PC-9 (cell line): ENCODE results near the gene ELMO1. TPM values are rescaled to one million over a fixed set of nuclear protein-coding genes. Genes with fewer than 3 reads are reported as not detected.

Experiments
- BruUV-seq: library from RNA; stranded (reverse); fragments of 400-500 nt; replicated peaks from 2 replicates; lab custom pipeline; 2021; lab: Mats Ljungman, UMichigan
- CTCF ChIA-PET: fragments of 300-600 bp; sonication (Branson Sonifier 250); formaldehyde crosslinking; loops from one replicate; lab custom pipeline; 2022; ENCODE audit warnings: antibody characterized with exemption; lab: Charles Lee
- POLR2A ChIA-PET: fragments of 300-600 bp; sonication (Branson Sonifier 250); formaldehyde crosslinking; loops from one replicate; lab custom pipeline; 2022; ENCODE audit warnings: antibody characterized with exemption; ENCODE audit not compliant: unreplicated experiment; lab: Charles Lee
- DNase-seq, 2 experiments: peaks; one replicate each; pipeline versions ENCODE4 v3.0.0 to v3.0.0-alpha.2; 2015 to 2022; ENCODE audit warnings: mixed read lengths in 1 of 2
- H2AFZ ChIP-seq: fragments of 200-600 bp; sonication (generic); 2 replicates; pipeline ENCODE4 v1.8.1; 2017; ENCODE audit warnings: antibody characterized with exemption
- H3F3A ChIP-seq: fragments of 200-600 bp; sonication (generic); 2 replicates; pipeline ENCODE4 v1.8.1; 2017; ENCODE audit warnings: antibody characterized with exemption, mild to moderate bottlenecking, low read depth; ENCODE audit not compliant: insufficient read depth
- H3K27ac ChIP-seq: fragments of 200-600 bp; sonication (generic); 2 replicates; pipeline ENCODE4 v1.6.1; 2016; ENCODE audit warnings: mixed run types
- H3K27me3 ChIP-seq: fragments of 200-600 bp; sonication (generic); 2 replicates; pipeline ENCODE4 v1.6.1; 2016; ENCODE audit warnings: low read depth, mixed run types; ENCODE audit not compliant: insufficient read depth
- H3K36me3 ChIP-seq: fragments of 200-600 bp; sonication (generic); 2 replicates; pipeline ENCODE4 v1.6.1; 2016; ENCODE audit warnings: low read depth, mixed run types
- H3K4me1 ChIP-seq: fragments of 200-600 bp; sonication (generic); replicated peaks from 2 replicates; pipeline ENCODE4 v1.6.1; 2016; ENCODE audit warnings: mixed run types; ENCODE audit not compliant: insufficient read depth
- H3K4me2 ChIP-seq: fragments of 200-600 bp; sonication (generic); 2 replicates; pipeline ENCODE4 v1.6.1; 2017; ENCODE audit warnings: mixed run types
- H3K4me3 ChIP-seq: fragments of 200-600 bp; sonication (generic); 2 replicates; pipeline ENCODE4 v1.6.1; 2016; ENCODE audit warnings: mixed run types
- H3K79me2 ChIP-seq: fragments of 200-600 bp; sonication (generic); 2 replicates; pipeline ENCODE4 v1.6.1; 2017; ENCODE audit warnings: low read depth, mixed run types
- H3K9me2 ChIP-seq: fragments of 200-600 bp; sonication (generic); 2 replicates; pipeline ENCODE4 v1.8.1; 2017; ENCODE audit warnings: mild to moderate bottlenecking; ENCODE audit not compliant: insufficient read depth
- H3K9me3 ChIP-seq: fragments of 200-600 bp; sonication (generic); 2 replicates; pipeline ENCODE4 v1.8.1; 2016; ENCODE audit warnings: low read depth; ENCODE audit not compliant: insufficient read depth
- H4K20me1 ChIP-seq: fragments of 200-600 bp; sonication (generic); 2 replicates; pipeline ENCODE4 v1.8.1; 2017; ENCODE audit not compliant: insufficient read depth
- CTCF ChIP-seq: fragments of 200-600 bp; sonication (generic); conservative IDR thresholded peaks from 2 replicates; pipeline ENCODE4 v1.6.1; 2017; ENCODE audit warnings: mixed run types, antibody characterized with exemption, mild to moderate bottlenecking, moderate library complexity
- EZH2 ChIP-seq: fragments of 200-600 bp; sonication (generic); IDR thresholded peaks from 2 replicates; pipeline ENCODE4 v1.8.0; 2017; ENCODE audit warnings: antibody characterized with exemption, low read depth
- intact Hi-C: fragments of 100-400 bp; cut with micrococcal nuclease; formaldehyde crosslinking; loops from one replicate; pipeline ENCODE4 v1.10.0; 2022; ENCODE audit not compliant: unreplicated experiment
- total RNA-seq: library from RNA; stranded (reverse); gene quantifications from 2 replicates; pipeline ENCODE4 v1.2.3, GENCODE V29; 2021

ELMO1 gene
- total RNA-seq, 1 experiment from 2014 or later, result 4.8 TPM

- TF ChIP-seq EZH2 (no peak), CTCF (peak; percentile 45; the same call in 1 of the 2 replicates)
- ChIA-PET POLR2A (no interaction called here), CTCF (interaction anchor here (1.2 kb wide), 1 partner anchor 235 kb away, joined by 11 read pairs; no protein-coding TSS in a partner anchor)
- Histone ChIP-seq H3K4me1 (no peaks in the 10 kb centered on the region), H3K27me3 (peaks cover 48% of the 10 kb centered on the region), H3F3A (no peaks in the 10 kb centered on the region), H3K4me3 (no peak overlapping the region), H3K79me2 (no peaks in the 10 kb centered on the region), H3K36me3 (no peaks in the 10 kb centered on the region), H3K9me2 (no peaks in the 10 kb centered on the region), H3K4me2 (no peak overlapping the region), H3K9me3 (no peaks in the 10 kb centered on the region), H2AFZ (no peak overlapping the region), H3K27ac (no peak overlapping the region), H4K20me1 (no peaks in the 10 kb centered on the region)
- no TSS peak for BruUV-seq
- no peak for DNase-seq
- intact Hi-C loops, result loop anchor here (1.0 kb wide), 2 partner anchors 715 to 1285 kb away; no protein-coding TSS in a partner anchor
Observed at GRCh38 chr7:37201876-37202198, 246.8 kb downstream of the ELMO1 start.

- no peak overlapping the region for H3K4me2 ChIP-seq
- no peak overlapping the region for H3K4me3 ChIP-seq
- no peaks in the 10 kb centered on the region for H3K9me2 ChIP-seq
- no peaks in the 10 kb centered on the region for H3F3A ChIP-seq
- DNase-seq, result peak; percentile 48 to 69
- H2AFZ ChIP-seq, result no peak overlapping the region
- peaks cover 45% of the 10 kb centered on the region for H3K27me3 ChIP-seq
- no peaks in the 10 kb centered on the region for H3K36me3 ChIP-seq
- no TSS peak for BruUV-seq
- H3K79me2 ChIP-seq, result no peaks in the 10 kb centered on the region
- no peaks in the 10 kb centered on the region for H3K4me1 ChIP-seq
- H3K9me3 ChIP-seq, result no peaks in the 10 kb centered on the region
- H4K20me1 ChIP-seq, result no peaks in the 10 kb centered on the region
- H3K27ac ChIP-seq, result no peak overlapping the region
- ChIA-PET POLR2A (no interaction called here), CTCF (interaction anchor here (0.5 to 2.2 kb wide), 5 partner anchors 19 to 980 kb away, joined by 3 to 11 read pairs (median 4); no protein-coding TSS in a partner anchor)
- intact Hi-C loops, result loop anchor here (1.0 kb wide), 2 partner anchors 714 to 1284 kb away; no protein-coding TSS in a partner anchor
- TF ChIP-seq EZH2 (no peak), CTCF (peak; percentile 90)
Observed at GRCh38 chr7:37201003-37201875, 247.4 kb downstream of the ELMO1 start.

- Histone ChIP-seq H3F3A (no peaks in the 10 kb centered on the region), H3K9me3 (no peaks in the 10 kb centered on the region), H3K27me3 (peaks cover 43% of the 10 kb centered on the region), H3K9me2 (no peaks in the 10 kb centered on the region), H3K4me2 (no peak overlapping the region), H3K4me3 (no peak overlapping the region), H4K20me1 (no peaks in the 10 kb centered on the region), H3K36me3 (no peaks in the 10 kb centered on the region), H2AFZ (no peak overlapping the region), H3K27ac (no peak overlapping the region), H3K79me2 (no peaks in the 10 kb centered on the region), H3K4me1 (no peaks in the 10 kb centered on the region)
- intact Hi-C loops, result loop anchor here (1.0 to 5.0 kb wide), 5 partner anchors 212 to 758 kb away; no protein-coding TSS in a partner anchor
- BruUV-seq, result no TSS peak
- TF ChIP-seq EZH2 (no peak), CTCF (peak; percentile 98)
- ChIA-PET POLR2A (no interaction called here), CTCF (interaction anchor here (0.6 to 1.4 kb wide), 6 partner anchors 17 to 1514 kb away, joined by 3 to 8 read pairs (median 6); no protein-coding TSS in a partner anchor)
- DNase-seq, result peak in 1 of 2 experiments; percentile 69
Observed at GRCh38 chr7:37198906-37199485, 249.7 kb downstream of the ELMO1 start.
